A673 (cell line): Measurements from ENCODE around the gene FBXL17.

Experiments used
- CTCF ChIP-seq: fragments of 300-800, 200-600 bp; sonication (generic); conservative IDR thresholded peaks from 2 replicates; pipeline ENCODE4 v1.5.1; 2017; ENCODE audit warnings: low read depth, mild to moderate bottlenecking, antibody characterized with exemption, low read length, moderate library complexity, mixed read lengths
- EZH2 ChIP-seq: fragments of 200-600 bp; sonication (generic); IDR thresholded peaks from 2 replicates; pipeline ENCODE4 v1.6.1; 2017; ENCODE audit warnings: borderline replicate concordance, low read depth, mild to moderate bottlenecking, mixed read lengths, antibody characterized with exemption, low read length; ENCODE audit not compliant: poor library complexity, severe bottlenecking

GRCh38 chr5:107885601-107886000 is 496.3 kb downstream of the FBXL17 start:
- TF ChIP-seq EZH2, result no peak
- TF ChIP-seq CTCF, result no peak
